ENCODE results near the gene FGD2. TPM values are rescaled to one million over a fixed set of nuclear protein-coding genes. Genes with fewer than 3 reads are reported as not detected.
A peak's percentile ranks its signal among the peaks of the same experiment; 100 is the strongest.

The FGD2 gene
- total and polyA plus RNA-seq, 10 of the 15 experiments (the other 5 are each of a cell fraction or from before 2014, with no cell fraction given): 5.2 to 88.1 (median 33.2) TPM

- no peak for TF ChIP-seq RUNX3 (IDR thresholded peaks at IDR 0.05; ENCODE audit: low read length)
These were observed 31.8 kb upstream of the FGD2 start (continued) for GRCh38 chr6:36973647-36974046.

DNA sequence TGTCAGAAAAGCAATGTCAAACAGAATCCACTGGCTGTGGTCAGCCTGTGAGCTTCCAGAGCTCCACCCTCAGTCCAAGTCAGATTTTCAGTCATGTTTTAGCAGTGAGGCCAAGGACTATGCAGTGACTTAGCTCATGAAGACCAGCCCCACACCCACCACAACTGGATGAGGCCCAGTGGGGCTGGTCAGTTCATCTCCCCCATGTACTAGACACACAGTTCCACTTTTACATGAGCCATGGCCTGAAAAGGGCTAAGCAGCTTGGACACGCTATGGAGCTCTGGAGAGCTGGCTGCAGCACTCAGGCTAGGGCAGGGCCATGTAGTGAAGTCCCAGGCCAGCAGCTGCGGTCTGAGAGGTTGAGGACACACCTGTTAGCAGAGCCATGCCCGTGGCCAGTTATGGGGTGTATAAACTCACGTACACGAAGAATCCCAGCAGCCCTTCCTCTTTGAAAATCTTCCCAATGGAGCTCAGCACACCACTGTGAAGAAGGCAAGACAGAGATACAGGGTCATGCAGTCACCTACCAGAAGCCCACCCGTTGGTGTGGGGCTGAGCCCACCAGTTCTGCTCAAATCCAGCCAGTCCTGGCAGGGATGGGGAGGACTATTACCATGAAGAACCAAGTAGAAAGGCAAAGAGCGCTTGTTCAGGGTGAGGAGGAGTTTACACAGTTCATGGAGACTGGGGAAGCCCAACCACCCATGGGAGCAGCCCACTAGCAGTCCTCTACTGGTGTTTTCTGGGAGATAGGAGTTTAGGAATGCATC lies 30.0 kb upstream of the FGD2 start:
- H3K4me3 ChIP-seq: no peak overlapping the region
- POLR2A ChIA-PET: interaction anchor here (0.8 kb wide), 1 partner anchor 9 kb away, joined by 3 read pairs; no protein-coding TSS in a partner anchor
- BruUV-seq (replicated peaks): no TSS peak
- H3K9me3 ChIP-seq (replicated peaks; ENCODE audit: control insufficient read depth, insufficient read depth, low read length): no peaks in the 10 kb centered on the region
- H3K9ac ChIP-seq (ENCODE audit: control insufficient read depth, insufficient read depth, low read length): no peak overlapping the region
- SMC1A ChIA-PET (ENCODE audit: uncharacterized antibody, unreplicated experiment): interaction anchor here (7.3 kb wide), 1 partner anchor 43 kb away, joined by 60 read pairs; no protein-coding TSS in a partner anchor
- H3K4me2 ChIP-seq (ENCODE audit: control insufficient read depth, insufficient read depth): no peak overlapping the region
- RAD21 ChIA-PET (ENCODE audit: unreplicated experiment): interaction anchor here (3.5 kb wide), 1 partner anchor 43 kb away, joined by 38 read pairs; no protein-coding TSS in a partner anchor
- H3K36me3 ChIP-seq (ENCODE audit: control insufficient read depth in 2 of 2, insufficient read depth in 2 of 2, low read length in 1 of 2): peaks cover 43 to 53% of the 10 kb centered on the region in 2 experiments
- H3K4me1 ChIP-seq (ENCODE audit: control insufficient read depth, insufficient read depth, low read length): no peaks in the 10 kb centered on the region
- CTCF ChIA-PET: interaction anchor here (1.2 to 4.9 kb wide), 3 partner anchors 32 to 90 kb away, joined by 3 to 84 read pairs (median 5); partner anchors contain the start of gene C6orf89
- peaks cover 10% of the 10 kb centered on the region for H3K79me2 ChIP-seq (ENCODE audit: control insufficient read depth, insufficient read depth, low read length)
- H4K20me1 ChIP-seq (ENCODE audit: control insufficient read depth, insufficient read depth): peaks cover 7% of the 10 kb centered on the region
- in situ Hi-C loops (cut with MboI): no loop called here
- TF ChIP-seq BHLHE40 (IDR thresholded peaks at IDR 0.05; ENCODE audit: borderline replicate concordance in 1 of 2, low read depth in 2 of 2, low read length in 1 of 2) (no peak), POLR2A (IDR thresholded peaks at IDR 0.05; ENCODE audit: low read depth, low read length) (peak; percentile 30; the same call in 1 of the 2 replicates), SIN3A (IDR thresholded peaks at IDR 0.05; ENCODE audit: low read depth, low read length) (no peak)
- intact Hi-C loops (cut with micrococcal nuclease; ENCODE audit: unreplicated experiment): no loop called here
- WGBS (ENCODE audit: insufficient coverage, insufficient replicate concordance, low lambda C conversion rate, missing lambda C conversion rate): 89% methylated on average over 7 of the region's 7 CpGs
- ATAC-seq (no peak), FAIRE-seq (no peak), DNase-seq (ENCODE audit: low read depth, low spot score) (no peak)
- no peak overlapping the region for H3K27ac ChIP-seq (ENCODE audit: control insufficient read depth, insufficient read depth)
- H2AFZ ChIP-seq (ENCODE audit: control insufficient read depth, low read depth, low read length): no peak overlapping the region
- no peaks in the 10 kb centered on the region for H3K27me3 ChIP-seq (replicated peaks in 1 of 2; ENCODE audit: control insufficient read depth in 2 of 2, insufficient read depth in 2 of 2, low read length in 1 of 2)

GRCh38 chr6:36976007-36976264 lies 29.5 kb upstream of the FGD2 start:
- H2AFZ ChIP-seq (ENCODE audit: control insufficient read depth, low read depth, low read length): no peak overlapping the region
- H3K4me1 ChIP-seq (ENCODE audit: control insufficient read depth, insufficient read depth, low read length): no peaks in the 10 kb centered on the region
- no peak overlapping the region for H3K4me3 ChIP-seq
- ChIA-PET RAD21 (ENCODE audit: unreplicated experiment) (interaction anchor here (3.5 kb wide), 1 partner anchor 42 kb away, joined by 38 read pairs; no protein-coding TSS in a partner anchor), CTCF (interaction anchor here (1.2 to 4.9 kb wide), 3 partner anchors 31 to 90 kb away, joined by 3 to 84 read pairs (median 5); partner anchors contain the start of gene C6orf89), POLR2A (no interaction called here), SMC1A (ENCODE audit: uncharacterized antibody, unreplicated experiment) (interaction anchor here (1.0 to 7.3 kb wide), 2 partner anchors 10 to 43 kb away, joined by 3 to 60 read pairs; no protein-coding TSS in a partner anchor)
- H3K79me2 ChIP-seq (ENCODE audit: control insufficient read depth, insufficient read depth, low read length): peaks cover 15% of the 10 kb centered on the region
- 95% methylated on average over 4 of the region's 4 CpGs for WGBS (ENCODE audit: insufficient coverage, insufficient replicate concordance, low lambda C conversion rate, missing lambda C conversion rate)
- no peak overlapping the region for H3K9ac ChIP-seq (ENCODE audit: control insufficient read depth, insufficient read depth, low read length)
- peaks cover 40 to 48% of the 10 kb centered on the region in 2 experiments for H3K36me3 ChIP-seq (ENCODE audit: control insufficient read depth in 2 of 2, insufficient read depth in 2 of 2, low read length in 1 of 2)
- peaks cover 12% of the 10 kb centered on the region for H4K20me1 ChIP-seq (ENCODE audit: control insufficient read depth, insufficient read depth)
- TF ChIP-seq ATF7 (IDR thresholded peaks at IDR 0.05; ENCODE audit: low read depth) (no peak), POLR2AphosphoS5 (IDR thresholded peaks at IDR 0.05; ENCODE audit: low read length) (no peak), ZNF207 (IDR thresholded peaks at IDR 0.05; ENCODE audit: borderline replicate concordance) (no peak), GATAD2B (conservative IDR thresholded peaks at IDR 0.05; ENCODE audit: low read depth) (no peak)
- intact Hi-C loops (cut with micrococcal nuclease; ENCODE audit: unreplicated experiment) (no loop called here), in situ Hi-C loops (cut with MboI) (no loop called here)
- ATAC-seq (no peak), DNase-seq (ENCODE audit: low read depth, low spot score) (no peak), FAIRE-seq (no peak)
- no peaks in the 10 kb centered on the region for H3K9me3 ChIP-seq (replicated peaks; ENCODE audit: control insufficient read depth, insufficient read depth, low read length)
- no peak overlapping the region for H3K27ac ChIP-seq (ENCODE audit: control insufficient read depth, insufficient read depth)
- H3K27me3 ChIP-seq (replicated peaks in 1 of 2; ENCODE audit: control insufficient read depth in 2 of 2, insufficient read depth in 2 of 2, low read length in 1 of 2): no peaks in the 10 kb centered on the region
- no peak overlapping the region for H3K4me2 ChIP-seq (ENCODE audit: control insufficient read depth, insufficient read depth)
- no TSS peak for BruUV-seq (replicated peaks)
